GM18867 (cell line): ENCODE data around the gene ZBTB20.

ENCODE experiments used
- ATAC-seq: cut with Tn5 transposase; IDR thresholded peaks from one replicate; pipeline ENCODE4 v1.9.1; 2021; ENCODE audit warnings: mild to moderate bottlenecking, moderate library complexity; ENCODE audit not compliant: unreplicated experiment

ZBTB20 gene

DNA sequence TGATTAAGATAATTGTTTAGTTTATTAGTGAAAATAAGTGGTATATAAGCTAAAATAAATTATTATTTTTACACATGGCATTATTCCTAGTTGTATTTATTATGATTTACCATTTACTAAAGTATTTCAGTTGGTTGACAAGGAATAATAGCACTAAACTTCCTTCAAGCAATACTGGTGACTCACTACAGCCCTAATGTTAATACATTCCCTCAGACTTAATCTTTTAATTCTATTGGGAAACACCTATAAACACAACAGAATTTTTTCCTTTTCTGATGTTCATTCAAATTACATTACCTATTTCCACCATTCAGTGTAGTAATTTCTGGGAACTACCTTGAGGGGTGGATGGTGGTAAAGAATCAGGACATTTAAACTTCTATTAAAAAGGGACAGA is 589.3 kb downstream of the ZBTB20 start:
- ATAC-seq = no peak

DNA sequence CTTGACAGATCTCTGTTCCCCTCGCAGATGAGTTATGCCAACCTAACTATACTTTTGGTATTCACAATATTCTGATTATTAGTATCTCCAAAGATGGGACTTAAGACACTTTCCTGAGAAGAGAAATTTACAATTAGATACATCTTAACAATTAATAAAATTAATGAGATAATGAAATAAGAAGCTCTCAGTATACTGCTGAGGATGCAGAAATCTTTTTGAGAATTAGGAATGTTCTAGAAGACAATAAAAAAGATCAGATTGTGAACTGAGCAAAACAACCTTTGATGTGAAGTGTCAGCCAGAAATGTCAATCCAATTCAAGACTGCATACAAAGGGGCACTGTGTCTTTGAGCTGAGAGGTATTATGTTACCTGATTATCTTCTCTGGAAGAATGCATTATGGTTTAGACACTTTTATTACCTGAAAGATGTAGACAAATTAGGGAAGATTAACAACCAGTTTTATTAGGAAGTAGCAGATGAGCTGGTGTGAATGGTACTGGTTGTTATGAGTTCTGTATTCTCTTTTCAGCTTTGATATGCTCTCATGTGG is 590.4 kb downstream of the ZBTB20 start:
- no peak for ATAC-seq

DNA sequence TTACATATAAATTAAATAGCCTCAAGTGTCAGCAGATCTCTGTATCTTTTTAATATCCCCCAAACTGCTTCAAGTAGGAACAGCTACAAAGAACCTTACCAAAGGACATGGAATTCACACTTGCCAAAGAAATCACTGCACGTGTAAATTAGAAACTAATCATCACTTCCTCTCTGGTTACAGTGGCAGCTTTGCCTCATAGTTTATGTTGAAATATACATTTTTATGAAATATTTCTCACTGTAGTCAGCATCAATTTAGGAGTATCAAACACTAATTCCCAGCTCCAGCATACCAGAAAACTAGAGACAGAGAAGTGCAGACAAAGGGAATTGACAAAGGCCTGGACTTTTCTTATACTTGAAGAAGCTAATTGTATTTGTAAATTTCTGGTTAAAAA is 592.4 kb downstream of the ZBTB20 start:
- ATAC-seq = no peak

- ATAC-seq = no peak
These were observed 593.0 kb downstream of the ZBTB20 start for GRCh38 chr3:114553949-114554593.

- no peak for ATAC-seq
These were observed 594.6 kb downstream of the ZBTB20 start for GRCh38 chr3:114552527-114552812.

DNA sequence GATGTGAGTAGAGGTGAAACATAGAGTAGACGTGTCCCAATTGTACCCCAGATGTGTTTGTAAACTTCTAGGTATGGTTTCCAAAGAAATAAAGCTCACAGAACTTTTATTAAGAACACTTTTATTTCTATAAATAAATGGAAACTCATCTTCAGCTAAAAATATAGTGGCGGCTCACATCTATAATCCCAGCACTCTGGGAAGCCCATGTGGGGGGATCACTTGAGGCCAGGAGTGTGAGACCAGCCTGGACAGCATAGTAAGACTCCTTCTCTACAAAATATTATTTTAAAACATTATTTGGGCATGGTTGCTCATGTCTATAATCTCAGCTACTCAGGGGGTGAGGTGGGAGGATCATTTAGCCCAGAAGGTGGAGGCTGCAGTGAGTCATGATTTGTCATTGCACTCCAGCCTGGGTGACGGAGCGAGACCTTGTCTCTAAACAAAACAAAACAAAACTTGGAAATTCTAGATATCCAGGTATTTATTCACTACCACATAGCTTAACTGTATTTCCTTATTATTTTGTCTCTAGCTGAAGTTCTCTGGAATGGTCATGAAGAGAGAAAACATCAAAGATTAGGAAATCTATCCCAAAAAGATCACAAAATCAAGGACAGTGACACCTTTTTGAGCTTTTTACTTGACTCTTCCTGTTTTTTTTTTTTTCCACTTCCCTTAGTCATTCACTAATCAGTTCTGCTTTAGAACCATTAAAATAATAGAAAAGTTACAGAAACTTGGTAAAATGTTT is 595.1 kb downstream of the ZBTB20 start:
- no peak for ATAC-seq

- no peak for ATAC-seq
These were observed 596.9 kb downstream of the ZBTB20 start for GRCh38 chr3:114550165-114550564.

DNA sequence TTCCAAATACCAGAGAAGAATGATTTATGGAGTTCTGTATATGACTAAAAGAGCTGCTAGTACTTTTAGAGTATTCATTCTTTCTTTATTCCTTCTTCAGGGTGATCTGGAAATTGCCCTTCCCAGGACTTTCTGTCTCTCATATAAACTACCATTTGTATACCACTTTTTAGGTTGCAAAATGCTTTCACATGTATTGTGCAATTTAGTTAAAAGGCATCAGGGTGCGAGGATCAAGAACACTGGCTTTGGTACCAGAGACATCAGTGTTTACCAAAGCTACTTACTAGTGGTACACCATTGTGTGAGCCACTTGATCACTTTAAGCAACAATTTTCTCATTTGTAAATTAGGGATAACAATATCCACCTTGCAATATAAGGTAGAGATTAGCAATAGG is 601.9 kb downstream of the ZBTB20 start:
- ATAC-seq = no peak

GRCh38 chr3:114542359-114542758 is 604.7 kb downstream of the ZBTB20 start:
- no peak for ATAC-seq

GRCh38 chr3:114539525-114539924 is 607.6 kb downstream of the ZBTB20 start:
- ATAC-seq = no peak

GRCh38 chr3:114538211-114538610 is 608.9 kb downstream of the ZBTB20 start:
- no peak for ATAC-seq

DNA sequence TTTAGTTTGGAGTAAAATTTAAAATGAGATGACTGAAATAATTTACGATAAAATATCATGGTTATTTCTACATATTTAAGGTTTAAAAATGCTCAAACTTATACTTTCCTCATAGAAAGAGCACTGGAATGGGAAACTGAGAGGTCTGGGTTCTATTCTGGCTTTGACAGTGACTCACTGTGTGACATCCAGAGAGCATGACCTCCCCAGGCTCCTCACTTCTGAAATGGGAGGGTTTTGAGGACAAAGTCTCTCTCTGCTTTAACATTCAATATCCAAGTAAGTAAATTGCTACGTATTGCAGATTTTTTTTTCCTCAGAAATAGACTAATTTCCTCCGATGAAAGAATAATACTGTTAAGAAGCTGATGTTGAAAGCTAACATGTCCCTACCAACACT is 618.6 kb downstream of the ZBTB20 start:
- ATAC-seq = no peak

- no peak for ATAC-seq
These were observed 619.9 kb downstream of the ZBTB20 start for GRCh38 chr3:114527036-114527644.

- no peak for ATAC-seq
These were observed 621.8 kb downstream of the ZBTB20 start for GRCh38 chr3:114525278-114525677.

DNA sequence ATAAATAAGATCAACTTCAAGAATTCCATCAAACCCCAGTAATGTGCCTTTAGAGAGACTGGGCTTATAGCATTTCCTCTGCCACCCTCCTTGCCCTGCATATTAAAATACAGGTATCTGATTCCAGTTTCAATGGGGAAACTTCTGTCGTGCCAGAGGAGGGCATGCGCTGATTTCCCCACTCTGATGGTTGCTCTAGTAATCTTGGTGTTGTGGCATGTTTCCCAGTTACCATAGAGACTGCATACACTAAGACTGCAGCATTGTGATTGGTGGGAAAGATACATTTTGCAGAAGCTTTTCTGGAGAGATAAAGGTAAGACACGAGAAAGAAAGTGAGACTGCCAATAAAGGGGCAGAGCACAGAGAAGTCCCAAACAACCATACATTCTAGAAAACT is 627.7 kb downstream of the ZBTB20 start:
- peak; percentile 97 for ATAC-seq

DNA sequence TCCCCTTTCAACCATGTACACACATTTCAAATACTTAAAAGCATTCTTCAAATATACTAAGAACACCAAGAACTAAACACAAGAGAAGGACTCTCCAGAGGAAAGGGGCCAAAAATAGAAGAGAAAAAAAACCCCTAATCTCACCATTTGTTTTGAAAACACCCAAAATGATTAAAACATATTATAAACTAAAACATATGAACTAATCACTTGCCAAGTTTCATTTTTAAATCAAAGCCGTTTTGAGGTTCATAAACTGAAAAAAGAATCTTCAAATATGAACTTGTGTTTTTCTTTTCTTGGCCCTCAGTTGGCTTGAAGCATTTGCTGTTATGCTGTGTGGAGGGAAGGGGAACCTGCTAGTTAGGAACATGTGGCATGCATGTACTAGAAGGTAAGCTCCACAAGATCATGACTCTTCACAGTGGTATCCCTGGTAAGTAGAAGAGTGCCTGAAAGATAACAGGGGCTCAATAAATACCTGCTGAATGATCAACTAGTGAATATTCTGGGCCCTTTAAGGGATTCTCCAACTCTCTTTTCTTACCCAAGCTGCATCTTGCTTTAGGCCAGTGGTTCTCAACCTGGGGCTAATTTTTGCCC is 628.8 kb downstream of the ZBTB20 start:
- ATAC-seq = no peak

DNA sequence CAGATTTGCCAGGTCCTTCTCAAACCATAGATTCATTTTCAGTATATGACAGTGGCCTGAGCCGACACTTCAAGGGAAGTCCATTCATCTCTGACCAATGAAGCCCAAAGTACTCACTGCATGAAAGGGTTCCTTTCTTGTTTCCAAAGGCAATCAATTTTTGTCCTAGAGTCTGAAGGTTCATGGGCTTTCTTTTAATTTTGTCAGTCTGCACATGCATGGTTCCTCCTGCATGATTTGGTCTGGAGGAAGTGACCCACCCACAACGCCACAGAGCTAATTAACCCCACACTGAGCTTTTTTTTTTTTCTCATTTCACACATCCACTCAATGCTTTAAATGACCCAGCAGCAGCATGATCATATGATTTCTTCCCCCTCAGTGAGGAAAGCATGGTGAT is 636.9 kb downstream of the ZBTB20 start:
- ATAC-seq = peak; percentile 58

DNA sequence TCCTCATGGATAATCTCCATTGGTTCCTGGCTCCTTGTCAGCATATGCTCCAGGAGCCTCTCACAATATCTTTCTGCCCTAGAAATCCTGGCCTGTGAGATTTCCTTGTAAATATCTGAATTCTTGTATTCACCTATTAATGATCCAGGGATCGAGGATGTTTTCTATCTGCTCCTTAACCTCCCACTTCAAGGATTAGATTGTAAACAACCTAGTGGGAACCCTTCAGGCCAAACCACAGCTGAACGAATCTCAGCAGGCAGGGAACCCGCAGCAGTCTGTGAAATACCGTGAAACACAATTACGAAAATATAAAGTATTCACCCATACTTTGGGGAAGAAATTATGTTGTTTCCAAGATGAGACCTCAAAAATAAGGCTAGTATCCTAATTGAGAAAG is 637.3 kb downstream of the ZBTB20 start:
- ATAC-seq = no peak

DNA sequence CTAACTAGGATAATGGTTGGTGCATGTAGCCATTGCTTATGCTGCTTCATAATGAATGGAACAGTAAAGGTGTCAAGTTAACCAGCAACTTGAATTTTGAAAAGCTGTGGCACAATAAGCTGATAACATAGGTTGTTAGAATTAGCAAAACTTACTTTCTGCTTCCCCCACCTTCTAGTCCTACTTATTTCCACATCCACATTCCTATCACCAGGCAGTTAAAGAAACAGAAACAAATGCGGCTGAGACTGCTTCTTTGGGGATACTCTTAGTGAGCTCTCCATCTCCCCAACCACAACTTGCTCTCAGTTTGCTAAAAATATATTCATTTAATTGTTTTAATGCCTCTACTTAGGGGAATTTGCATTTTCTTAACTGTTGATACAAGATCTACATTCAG is 638.1 kb downstream of the ZBTB20 start:
- no peak for ATAC-seq

GRCh38 chr3:114508208-114508607 is 638.9 kb downstream of the ZBTB20 start:
- no peak for ATAC-seq

DNA sequence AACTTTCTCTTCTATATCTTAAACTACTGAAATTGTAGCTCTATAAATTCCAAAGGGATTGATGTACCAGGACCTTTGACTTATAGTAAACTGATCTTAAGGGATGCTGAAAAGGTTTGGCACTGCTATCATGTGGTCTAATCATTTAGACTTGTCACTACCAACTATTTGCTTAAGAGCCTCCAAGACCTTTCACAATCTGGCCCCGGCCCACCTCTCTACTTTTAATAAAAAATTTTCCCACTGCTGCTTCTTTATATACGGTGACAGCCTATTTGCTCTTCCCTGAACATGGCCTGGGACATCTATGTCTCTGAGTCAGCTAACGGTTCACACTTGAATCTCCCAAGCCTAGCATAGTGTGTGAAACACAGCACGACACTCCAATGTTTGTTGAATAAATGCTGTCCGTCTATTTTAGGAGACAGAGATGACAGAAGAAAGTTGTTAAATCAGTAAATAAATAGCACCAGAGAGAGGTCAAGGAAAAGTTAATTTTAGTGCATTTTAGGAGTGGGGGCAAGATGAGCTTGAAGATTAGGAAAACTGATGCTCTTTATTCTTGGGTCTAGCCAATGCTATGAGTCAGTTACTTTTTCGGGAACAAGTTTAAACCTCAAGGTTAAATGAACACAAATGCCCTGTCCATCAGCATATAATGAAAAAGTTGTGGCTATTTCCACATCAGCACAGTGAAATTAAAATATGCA is 640.3 kb downstream of the ZBTB20 start:
- no peak for ATAC-seq
